ENCODE results near the gene FOXQ1. TPM values are rescaled to one million over a fixed set of nuclear protein-coding genes. Genes with fewer than 3 reads are reported as not detected.

Gene FOXQ1
- total and polyA plus RNA-seq, 2 of the 13 experiments (the other 11 are each of a cell fraction or from before 2014, with no cell fraction given), result 35.2 to 39.8 TPM

- TF ChIP-seq ZNF460 (CRISPR knock-in tag; IDR thresholded peaks at IDR 0.05; ENCODE audit: borderline replicate concordance) (no peak; the same call in 1 of the 2 replicates), ZNF512 (CRISPR knock-in tag; IDR thresholded peaks at IDR 0.05) (no peak), ZSCAN31 (CRISPR knock-in tag; IDR thresholded peaks at IDR 0.05; ENCODE audit: low read depth) (0 out of 2 replicates have a peak, but pooled peaks have one; percentile 4), ARNT2 (CRISPR knock-in tag; IDR thresholded peaks at IDR 0.05; ENCODE audit: low read depth) (no peak; the same call in 1 of the 2 replicates), ZNF773 (CRISPR knock-in tag; IDR thresholded peaks at IDR 0.05; ENCODE audit: borderline replicate concordance) (no peak), ZNF510 (CRISPR knock-in tag; IDR thresholded peaks at IDR 0.05; ENCODE audit: low read depth) (no peak), HOXD1 (CRISPR knock-in tag; IDR thresholded peaks at IDR 0.05) (no peak; the same call in 1 of the 2 replicates), MXD4 (CRISPR knock-in tag; IDR thresholded peaks at IDR 0.05) (peak; percentile 82), HMG20A (CRISPR knock-in tag; IDR thresholded peaks at IDR 0.05; ENCODE audit: borderline replicate concordance) (peak; percentile 98), ZNF577 (CRISPR knock-in tag; IDR thresholded peaks at IDR 0.05; ENCODE audit: borderline replicate concordance, low read depth) (no peak), GLI4 (CRISPR knock-in tag; IDR thresholded peaks at IDR 0.05; ENCODE audit: borderline replicate concordance) (0 out of 2 replicates have a peak, but pooled peaks have one; percentile 67), ARID2 (CRISPR knock-in tag; IDR thresholded peaks at IDR 0.05; ENCODE audit: borderline replicate concordance) (peak; percentile 62; the same call in 1 of the 2 replicates), ZZZ3 (CRISPR knock-in tag; IDR thresholded peaks at IDR 0.05; ENCODE audit: borderline replicate concordance) (no peak), CHD2 (IDR thresholded peaks at IDR 0.05; ENCODE audit: low read depth, low read length) (no peak; the same call in 1 of the 2 replicates), ZNF766 (CRISPR knock-in tag; IDR thresholded peaks at IDR 0.05; ENCODE audit: borderline replicate concordance) (no peak), NR2F2 (IDR thresholded peaks at IDR 0.05; ENCODE audit: borderline replicate concordance, low read depth) (peak; percentile 85; the same call in 1 of the 2 replicates), MIXL1 (CRISPR knock-in tag; IDR thresholded peaks at IDR 0.05) (peak; percentile 89), ZBTB10 (CRISPR knock-in tag; IDR thresholded peaks at IDR 0.05; ENCODE audit: borderline replicate concordance) (no peak), AGO2 (optimal IDR thresholded peaks at IDR 0.05; ENCODE audit: low read depth, low read length) (no peak), TCF7 (IDR thresholded peaks at IDR 0.05; ENCODE audit: low read depth) (peak; percentile 99), ZNF503 (CRISPR knock-in tag; IDR thresholded peaks at IDR 0.05) (peak; percentile 95), ZMYM2 (CRISPR knock-in tag; IDR thresholded peaks at IDR 0.05) (no peak), FUBP1 (CRISPR knock-in tag; IDR thresholded peaks at IDR 0.05; ENCODE audit: borderline replicate concordance) (peak; percentile 97; the same call in 1 of the 2 replicates)
Measured at GRCh38 chr6:1263850-1264377, 48.0 kb upstream of the FOXQ1 start (continued).
